PC-9 (cell line): ENCODE data around the gene TBC1D16.

Experiments
- CTCF ChIP-seq: fragments of 200-600 bp; sonication (generic); conservative IDR thresholded peaks from 2 replicates; pipeline ENCODE4 v1.6.1; 2017; ENCODE audit warnings: mixed run types, antibody characterized with exemption, mild to moderate bottlenecking, moderate library complexity
- EZH2 ChIP-seq: fragments of 200-600 bp; sonication (generic); IDR thresholded peaks from 2 replicates; pipeline ENCODE4 v1.8.0; 2017; ENCODE audit warnings: antibody characterized with exemption, low read depth

GRCh38 chr17:80072410-80072809 is 36.7 kb upstream of the TBC1D16 start:
- TF ChIP-seq CTCF (no peak), EZH2 (no peak)
